Omental fat pad (tissue), 4 donors: Measurements from ENCODE around the gene MS4A6A. TPM values are rescaled to one million over a fixed set of nuclear protein-coding genes. Genes with fewer than 3 reads are reported as not detected.
"Not testable (repeated sequence)": the region's sequence is repeated elsewhere in the genome, so short reads cannot be mapped to it uniquely, and the experiment has no call there.

Experiments
- ATAC-seq: fragments of 150-250 bp; one replicate; pipeline ENCODE4 v1.9.1; 2016; ENCODE audit warnings: mild to moderate bottlenecking, moderate library complexity; ENCODE audit not compliant: low FRiP score
- DNase-seq: peaks from one replicate; pipeline ENCODE4 v3.0.0-alpha.2; 2019; ENCODE audit warnings: low spot score
- CTCF ChIP-seq, 3 donors: fragments of 450-650 bp; IDR thresholded peaks; one replicate each; pipeline ENCODE4 v1.5.1; 2016 to 2017; ENCODE audit warnings: antibody characterized with exemption in 3 of 3, mild to moderate bottlenecking in 3 of 3, moderate library complexity in 2 of 3
- total RNA-seq, 4 donors: library from RNA; depleted of rRNA; stranded (reverse); fragments of >200 nt; gene quantifications; one replicate each; pipeline ENCODE4 v1.1.0, GENCODE V29; 2016

The MS4A6A gene
- total RNA-seq, 4 donors from 2014 or later, result 167 to 239 (median 219) TPM

GRCh38 chr11:60195923-60196368 is 13.1 kb upstream of the MS4A6A start:
- no peak for DNase-seq
- no peak for TF ChIP-seq CTCF (IDR thresholded peaks at IDR 0.05)
- no peak for ATAC-seq

GRCh38 chr11:60194511-60194910 is 11.6 kb upstream of the MS4A6A start:
- ATAC-seq (no peak), DNase-seq (no peak)
- no peak for TF ChIP-seq CTCF (IDR thresholded peaks at IDR 0.05)

- DNase-seq (peak; percentile 52), ATAC-seq (no peak)
- TF ChIP-seq CTCF (IDR thresholded peaks at IDR 0.05), result peak in 1 of 3 donors; percentile 62
Measured at GRCh38 chr11:60193687-60194433, 11.0 kb upstream of the MS4A6A start.

DNA sequence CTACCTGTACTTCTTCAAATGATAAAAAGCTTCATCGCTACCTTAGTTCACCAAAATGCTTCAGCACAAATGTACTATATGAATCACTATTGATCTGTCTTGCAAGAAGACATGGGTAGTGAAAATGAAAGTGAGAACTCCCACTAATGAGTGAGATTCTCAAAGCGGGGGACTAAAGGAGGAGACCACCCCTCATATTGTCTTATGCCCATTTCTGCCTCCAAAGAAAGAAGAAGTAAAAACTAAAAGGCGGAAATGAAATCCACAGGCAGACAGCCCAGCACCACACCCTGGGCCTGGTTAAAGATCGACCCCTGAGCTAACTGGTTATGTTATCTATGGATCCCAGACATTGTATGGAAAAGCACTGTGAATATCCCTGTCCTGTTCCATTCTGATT is 9.7 kb upstream of the MS4A6A start:
- not testable (repeated sequence) for ATAC-seq, DNase-seq

DNA sequence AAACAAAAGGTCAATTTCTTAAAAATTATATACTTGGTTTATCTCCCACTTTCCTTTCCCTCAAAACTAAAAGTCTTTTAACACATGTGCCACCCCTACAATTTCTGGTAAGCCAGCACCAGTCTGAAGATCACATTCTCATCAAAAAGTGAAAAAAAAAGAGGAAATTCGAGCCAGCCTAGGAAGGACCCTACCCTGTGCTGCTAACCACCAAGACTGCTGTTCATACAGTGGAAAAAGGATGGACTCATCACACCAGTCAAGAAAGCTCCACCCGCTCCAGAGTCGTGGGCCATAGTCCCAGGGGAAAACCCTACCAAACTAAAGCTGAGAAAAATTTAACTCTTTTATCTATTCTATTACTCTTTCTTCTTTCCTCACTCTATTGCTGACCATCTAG is 5.6 kb upstream of the MS4A6A start:
- not testable (repeated sequence) for ATAC-seq, DNase-seq

- DNase-seq, ATAC-seq: not testable (repeated sequence)
Measured at GRCh38 chr11:60186128-60186527, 3.2 kb upstream of the MS4A6A start.

- ATAC-seq, DNase-seq: not testable (repeated sequence)
Measured at GRCh38 chr11:60185512-60185827, 2.6 kb upstream of the MS4A6A start.

DNA sequence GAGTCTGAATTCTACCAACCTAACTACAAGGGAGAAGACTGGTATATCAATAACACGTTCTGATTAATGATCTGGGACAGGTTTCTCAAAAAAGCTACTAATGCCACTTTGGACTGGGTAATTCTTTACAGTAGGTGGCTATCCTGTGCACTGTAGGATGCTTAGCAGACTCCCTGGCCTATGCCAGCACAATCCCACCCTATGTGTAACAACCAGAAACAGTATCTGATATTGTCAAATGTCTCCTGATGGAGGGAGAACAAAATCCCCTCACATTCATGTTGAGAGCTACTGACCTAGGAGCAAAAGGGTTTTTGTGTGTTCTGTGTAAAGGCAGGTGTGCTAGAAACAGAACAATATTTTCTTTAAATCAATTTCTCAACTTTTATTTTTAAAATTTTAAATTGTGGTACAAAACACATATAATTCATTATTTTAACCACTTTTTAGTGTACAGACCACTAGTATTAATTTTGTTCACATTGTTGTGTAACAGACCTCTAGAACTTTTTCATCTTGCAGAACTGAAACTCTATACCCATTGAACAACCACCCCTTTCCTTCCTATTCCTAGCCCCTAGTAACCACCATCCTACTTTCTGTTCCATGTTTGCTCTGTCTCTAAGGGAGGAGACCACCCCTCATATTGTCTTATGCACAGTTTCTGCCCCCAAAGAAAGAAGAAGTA is 2.1 kb upstream of the MS4A6A start:
- no peak for ATAC-seq
- DNase-seq, result no peak
- TF ChIP-seq CTCF (IDR thresholded peaks at IDR 0.05), result no peak

DNA sequence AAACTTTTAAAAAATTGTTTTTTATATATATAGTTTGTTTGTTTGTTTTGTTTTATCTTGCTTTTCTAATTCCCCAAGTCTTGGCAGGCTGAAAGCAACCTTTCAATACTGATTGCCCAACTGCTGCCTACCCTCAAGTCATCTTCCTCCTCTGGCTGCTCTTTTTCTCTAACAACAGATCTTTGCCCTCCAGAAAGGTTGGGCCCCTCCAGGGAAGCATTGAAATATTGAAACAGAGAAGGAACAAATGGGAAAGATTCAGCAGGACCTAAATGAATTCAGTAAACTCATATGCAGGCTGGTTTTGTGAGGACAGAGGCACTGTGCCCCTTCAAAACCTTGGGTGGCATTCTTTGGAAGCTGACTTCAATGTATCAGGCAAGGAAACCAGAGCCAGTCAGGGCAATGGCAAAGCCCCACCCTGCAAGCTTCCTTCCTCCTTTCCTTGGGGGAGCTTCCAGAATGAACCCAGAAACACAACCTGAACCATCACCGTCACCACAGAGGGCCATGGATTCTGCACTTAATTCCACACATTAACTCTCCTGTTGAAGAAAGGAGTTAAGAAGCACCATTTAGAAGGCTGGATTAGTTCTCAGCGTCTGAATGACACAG is 815 bp upstream of the MS4A6A start:
- DNase-seq (no peak), ATAC-seq (no peak)
- no peak for TF ChIP-seq CTCF (IDR thresholded peaks at IDR 0.05)
